ENCODE results near the gene TNFRSF11A. TPM values are rescaled to one million over a fixed set of nuclear protein-coding genes. Genes with fewer than 3 reads are reported as not detected.

Gene TNFRSF11A
- total RNA-seq, 1 experiment from 2014 or later = 6.3 TPM

- CTCF ChIA-PET = no interaction called here
- H3K27me3 ChIP-seq (ENCODE audit: insufficient read depth, low read depth) = no peaks in the 10 kb centered on the region
- POLR2A ChIA-PET (ENCODE audit: unreplicated experiment) = no interaction called here
- no peaks in the 10 kb centered on the region for H3K9me2 ChIP-seq (ENCODE audit: insufficient read depth)
- BruUV-seq (replicated peaks) = no TSS peak
- H3K4me3 ChIP-seq = no peak overlapping the region
- H3K9me3 ChIP-seq (ENCODE audit: insufficient read depth, low read depth) = 0 out of 2 replicates have a peak, but pooled peaks cover 5% of the 10 kb centered on the region
- H3K4me2 ChIP-seq = no peak overlapping the region
- H3K27ac ChIP-seq = no peak overlapping the region
- no peaks in the 10 kb centered on the region for H3K79me2 ChIP-seq (ENCODE audit: low read depth)
- no peak for DNase-seq
- H4K20me1 ChIP-seq (ENCODE audit: insufficient read depth) = no peaks in the 10 kb centered on the region
- no peaks in the 10 kb centered on the region for H3K36me3 ChIP-seq (ENCODE audit: low read depth)
- intact Hi-C loops (cut with micrococcal nuclease; ENCODE audit: unreplicated experiment) = no loop called here
- H2AFZ ChIP-seq = no peak overlapping the region
- H3K4me1 ChIP-seq (replicated peaks; ENCODE audit: insufficient read depth) = peaks cover 29% of the 10 kb centered on the region
- no peak for TF ChIP-seq EZH2 (IDR thresholded peaks at IDR 0.05; ENCODE audit: low read depth)
- TF ChIP-seq CTCF (conservative IDR thresholded peaks at IDR 0.05) = no peak
- H3F3A ChIP-seq (ENCODE audit: insufficient read depth, low read depth) = peaks cover 25% of the 10 kb centered on the region
These were observed 61.5 kb downstream of the TNFRSF11A start for GRCh38 chr18:62386601-62387000.

- POLR2A ChIA-PET (ENCODE audit: unreplicated experiment) = no interaction called here
- no peak overlapping the region for H3K4me2 ChIP-seq
- H3K4me3 ChIP-seq = no peak overlapping the region
- H3K27ac ChIP-seq = 0 out of 2 replicates have a peak overlapping the region, but pooled peaks have one; percentile 4
- peaks cover 29% of the 10 kb centered on the region for H3K4me1 ChIP-seq (replicated peaks; ENCODE audit: insufficient read depth)
- H2AFZ ChIP-seq = no peak overlapping the region
- H3K79me2 ChIP-seq (ENCODE audit: low read depth) = no peaks in the 10 kb centered on the region
- intact Hi-C loops (cut with micrococcal nuclease; ENCODE audit: unreplicated experiment) = no loop called here
- no peaks in the 10 kb centered on the region for H3K27me3 ChIP-seq (ENCODE audit: insufficient read depth, low read depth)
- DNase-seq = no peak
- H3K9me2 ChIP-seq (ENCODE audit: insufficient read depth) = no peaks in the 10 kb centered on the region
- CTCF ChIA-PET = interaction anchor here (0.7 kb wide), 1 partner anchor 27 kb away, joined by 3 read pairs; no protein-coding TSS in a partner anchor
- no peaks in the 10 kb centered on the region for H4K20me1 ChIP-seq (ENCODE audit: insufficient read depth)
- BruUV-seq (replicated peaks) = no TSS peak
- H3F3A ChIP-seq (ENCODE audit: insufficient read depth, low read depth) = peaks cover 25% of the 10 kb centered on the region
- TF ChIP-seq CTCF (conservative IDR thresholded peaks at IDR 0.05) (no peak), EZH2 (IDR thresholded peaks at IDR 0.05; ENCODE audit: low read depth) (no peak)
- no peaks in the 10 kb centered on the region for H3K36me3 ChIP-seq (ENCODE audit: low read depth)
- 0 out of 2 replicates have a peak, but pooled peaks cover 5% of the 10 kb centered on the region for H3K9me3 ChIP-seq (ENCODE audit: insufficient read depth, low read depth)
These were observed 62.1 kb downstream of the TNFRSF11A start for GRCh38 chr18:62387257-62387656.

- Histone ChIP-seq H2AFZ (peak overlapping the region; percentile 55), H3K4me2 (peak overlapping the region; percentile 69), H3K4me1 (replicated peaks; ENCODE audit: insufficient read depth) (peaks cover 29% of the 10 kb centered on the region), H3K27me3 (ENCODE audit: insufficient read depth, low read depth) (no peaks in the 10 kb centered on the region), H3K4me3 (peak overlapping the region; percentile 4; the same call in 1 of the 2 replicates), H3K9me2 (ENCODE audit: insufficient read depth) (no peaks in the 10 kb centered on the region), H3K79me2 (ENCODE audit: low read depth) (no peaks in the 10 kb centered on the region), H3F3A (ENCODE audit: insufficient read depth, low read depth) (peaks cover 25% of the 10 kb centered on the region), H3K27ac (peak overlapping the region; percentile 51), H3K36me3 (ENCODE audit: low read depth) (no peaks in the 10 kb centered on the region), H4K20me1 (ENCODE audit: insufficient read depth) (no peaks in the 10 kb centered on the region), H3K9me3 (ENCODE audit: insufficient read depth, low read depth) (0 out of 2 replicates have a peak, but pooled peaks cover 5% of the 10 kb centered on the region)
- BruUV-seq (replicated peaks) = no TSS peak
- ChIA-PET POLR2A (ENCODE audit: unreplicated experiment) (no interaction called here), CTCF (no interaction called here)
- TF ChIP-seq CTCF (conservative IDR thresholded peaks at IDR 0.05) = no peak
- no peak for TF ChIP-seq EZH2 (IDR thresholded peaks at IDR 0.05; ENCODE audit: low read depth)
- intact Hi-C loops (cut with micrococcal nuclease; ENCODE audit: unreplicated experiment) = loop anchor here (2.0 kb wide), 2 partner anchors 36 to 60 kb away; no protein-coding TSS in a partner anchor
- DNase-seq = peak; percentile 47 to 96
These were observed 64.0 kb downstream of the TNFRSF11A start for GRCh38 chr18:62388855-62389760.
